SK-N-SH (cell line): ENCODE data around the gene APC.

Source experiments
- CTCF ChIP-seq: fragments of 200-600 bp; sonication (generic); IDR thresholded peaks from 2 replicates; pipeline ENCODE4 v1.6.1; 2017; ENCODE audit warnings: antibody characterized with exemption, mild to moderate bottlenecking, moderate library complexity
- EP300 ChIP-seq, 2 experiments: IDR thresholded peaks; 2 replicates each; pipeline versions ENCODE4 v1.4.0 to v1.6.1; 2012; ENCODE audit warnings: borderline replicate concordance in 1 of 2, low read depth in 1 of 2, low read length in 1 of 2
- MAX ChIP-seq: IDR thresholded peaks from 2 replicates; pipeline ENCODE4 v1.4.0; 2012; ENCODE audit warnings: low read depth
- NFIC ChIP-seq: IDR thresholded peaks from 2 replicates; pipeline ENCODE4 v1.4.0; 2012; ENCODE audit warnings: borderline replicate concordance
- RAD21 ChIP-seq: IDR thresholded peaks from 2 replicates; pipeline ENCODE4 v1.6.1; 2012; ENCODE audit warnings: mild to moderate bottlenecking, low read length
- RXRA ChIP-seq: IDR thresholded peaks from 2 replicates; pipeline ENCODE4 v1.4.0; 2012; ENCODE audit warnings: low read depth, mild to moderate bottlenecking, borderline replicate concordance
- TEAD4 ChIP-seq: IDR thresholded peaks from 2 replicates; pipeline ENCODE4 v1.4.0; 2012; ENCODE audit warnings: mild to moderate bottlenecking, borderline replicate concordance; ENCODE audit not compliant: insufficient read depth

- TF ChIP-seq CTCF (no peak), EP300 (IDR thresholded peaks at IDR 0.05; ENCODE audit: borderline replicate concordance in 1 of 2, low read depth in 1 of 2, low read length in 1 of 2) (no peak), RXRA (no peak), RAD21 (no peak), MAX (no peak), TEAD4 (no peak), NFIC (no peak)
Observed at GRCh38 chr5:112847306-112847705, 109.6 kb downstream of the APC start.
